ENCODE results near the gene SEMA5A. TPM values are rescaled to one million over a fixed set of nuclear protein-coding genes. Genes with fewer than 3 reads are reported as not detected.
"Not testable (repeated sequence)": the region's sequence is repeated elsewhere in the genome, so short reads cannot be mapped to it uniquely, and the experiment has no call there.

The SEMA5A gene
- total RNA-seq, 1 donor from 2014 or later = 5.4 TPM

DNA sequence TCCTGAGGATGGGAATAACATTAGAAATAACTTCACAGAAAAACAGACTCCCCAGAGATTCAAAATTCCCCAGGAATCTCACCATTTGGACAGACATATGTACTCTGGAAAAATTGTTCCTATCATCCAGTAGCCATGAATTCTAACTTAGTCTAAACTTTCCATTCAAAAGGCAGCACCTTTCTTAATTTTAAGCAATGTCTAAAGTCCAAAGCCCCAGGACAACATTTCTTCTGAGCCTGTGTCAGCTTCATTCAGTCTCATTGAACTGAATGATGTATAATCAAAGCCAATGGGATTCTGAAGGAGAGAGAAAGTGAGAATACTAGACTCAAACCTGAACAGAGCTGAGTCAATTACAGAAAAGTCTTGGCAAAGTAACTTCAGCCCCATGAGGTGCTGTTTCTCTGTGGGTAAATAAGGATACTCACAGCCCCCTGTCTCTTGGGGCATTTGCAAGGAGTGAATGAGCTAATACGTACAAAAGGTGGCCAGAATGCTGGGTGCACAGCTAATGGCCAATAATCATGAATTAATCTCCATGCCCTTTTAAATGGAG, 140.6 kb downstream of the SEMA5A start:
- DNase-seq (ENCODE audit: extremely low read depth, low read depth, low spot score) = no peak

DNA sequence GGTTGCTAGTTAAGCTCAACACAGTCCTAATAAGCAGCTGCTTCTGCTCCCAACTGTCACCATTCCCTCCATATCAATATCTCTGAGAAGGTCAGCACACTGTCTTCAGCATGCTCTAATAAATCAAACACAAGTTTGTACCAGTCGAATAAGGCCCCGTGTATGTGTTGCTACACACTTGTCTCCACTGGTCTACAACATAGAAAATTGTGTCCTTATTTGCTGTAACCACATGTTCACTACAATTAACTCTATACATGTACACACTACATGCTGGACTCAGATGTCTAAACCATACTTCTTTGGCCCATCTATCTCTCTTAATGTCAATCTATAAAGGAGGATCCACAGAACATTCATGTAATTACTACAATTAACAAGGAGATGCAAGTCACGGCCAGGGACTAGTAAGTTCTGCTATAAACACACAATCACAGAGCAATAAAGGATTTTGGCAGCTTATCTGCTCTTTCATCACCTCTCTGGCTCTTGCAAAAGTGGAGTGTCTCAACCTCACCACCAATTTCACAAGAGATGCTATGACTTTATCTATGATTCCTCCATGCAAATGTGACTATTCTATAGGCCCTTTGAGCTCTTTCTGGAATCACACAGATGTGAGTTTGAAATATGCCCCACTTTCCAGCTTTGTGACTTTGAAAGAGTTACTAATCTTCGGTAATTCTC, 143.9 kb downstream of the SEMA5A start:
- no peak for DNase-seq (ENCODE audit: extremely low read depth, low read depth, low spot score)

DNA sequence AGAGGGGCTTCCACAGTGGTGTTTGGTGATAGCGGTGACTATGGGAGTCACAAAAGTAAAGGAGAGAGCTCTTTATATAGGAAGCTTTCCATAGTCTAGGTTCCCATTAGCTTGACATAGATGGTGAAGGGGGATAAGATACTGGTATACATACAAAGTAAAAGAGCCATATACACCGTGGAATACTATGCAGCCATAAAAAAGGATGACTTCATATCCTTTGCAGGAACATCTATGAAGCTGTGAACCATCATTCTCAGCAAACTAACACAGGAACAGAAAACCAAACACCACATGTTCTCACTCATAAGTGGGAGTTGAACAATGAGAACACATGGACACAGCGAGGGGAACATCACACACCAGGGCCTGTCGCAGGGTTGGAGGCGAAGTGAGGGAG, 146.1 kb downstream of the SEMA5A start:
- DNase-seq (ENCODE audit: extremely low read depth, low read depth, low spot score) = not testable (repeated sequence)

DNA sequence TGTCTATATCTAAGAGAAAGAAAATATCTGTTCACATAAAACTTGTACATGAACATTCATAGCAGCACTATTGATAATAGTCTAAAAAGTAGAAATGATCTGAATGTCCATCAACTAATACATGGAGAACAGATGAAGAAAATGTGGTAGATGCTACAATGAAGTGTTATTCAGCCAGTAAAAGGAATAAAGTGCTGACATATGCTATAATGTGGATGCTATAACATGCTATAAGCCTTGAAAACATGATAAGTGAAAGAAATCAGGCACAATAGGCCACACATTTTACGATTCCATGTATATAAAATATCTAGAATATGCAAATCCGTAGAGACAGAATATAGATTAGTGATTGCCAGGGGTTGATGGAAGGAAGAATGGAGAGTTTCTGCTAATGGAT, 146.8 kb downstream of the SEMA5A start:
- no peak for DNase-seq (ENCODE audit: extremely low read depth, low read depth, low spot score)

DNA sequence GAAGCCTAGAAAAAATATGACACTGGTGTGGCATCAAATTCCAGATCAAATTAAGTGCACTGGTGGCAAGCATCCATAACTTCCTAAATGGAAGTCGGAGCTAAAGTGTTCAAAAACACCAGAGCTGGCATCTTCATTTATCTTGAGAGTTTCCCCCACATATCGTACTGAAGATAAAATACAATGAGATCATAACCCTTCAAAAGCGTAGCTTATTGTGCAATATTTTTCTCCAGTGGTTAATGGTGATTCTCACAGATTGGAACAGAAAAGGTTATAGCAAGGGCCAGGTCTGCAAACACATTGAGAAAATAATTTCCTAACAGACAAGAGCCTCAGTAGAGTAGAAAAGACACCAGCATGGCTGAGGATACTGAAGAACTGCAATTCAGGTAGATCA, 147.6 kb downstream of the SEMA5A start:
- DNase-seq (ENCODE audit: extremely low read depth, low read depth, low spot score) = no peak

DNA sequence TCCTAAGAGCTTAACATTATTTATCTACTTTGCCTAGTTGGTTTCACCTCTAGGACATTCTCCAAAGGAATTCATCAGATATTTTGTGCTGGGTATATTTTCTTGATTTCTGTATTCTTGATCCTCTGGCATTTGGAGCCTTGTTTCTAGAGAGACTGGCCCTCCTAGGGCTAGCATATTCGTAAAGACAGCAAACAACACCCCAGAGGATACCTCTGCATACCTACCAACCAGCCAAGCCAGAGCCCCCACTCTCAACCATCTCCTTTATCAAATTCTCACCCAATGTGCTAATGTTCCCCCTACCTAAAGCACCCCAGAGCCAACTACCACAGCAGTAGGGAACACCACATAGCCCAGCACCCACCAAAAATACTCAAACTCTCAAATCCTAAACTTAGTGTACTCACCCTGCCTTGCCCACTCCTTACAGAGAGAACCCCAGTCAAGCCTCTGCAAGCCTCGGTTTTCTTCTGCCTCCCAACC, 149.5 kb downstream of the SEMA5A start:
- DNase-seq (ENCODE audit: extremely low read depth, low read depth, low spot score) = no peak

DNA sequence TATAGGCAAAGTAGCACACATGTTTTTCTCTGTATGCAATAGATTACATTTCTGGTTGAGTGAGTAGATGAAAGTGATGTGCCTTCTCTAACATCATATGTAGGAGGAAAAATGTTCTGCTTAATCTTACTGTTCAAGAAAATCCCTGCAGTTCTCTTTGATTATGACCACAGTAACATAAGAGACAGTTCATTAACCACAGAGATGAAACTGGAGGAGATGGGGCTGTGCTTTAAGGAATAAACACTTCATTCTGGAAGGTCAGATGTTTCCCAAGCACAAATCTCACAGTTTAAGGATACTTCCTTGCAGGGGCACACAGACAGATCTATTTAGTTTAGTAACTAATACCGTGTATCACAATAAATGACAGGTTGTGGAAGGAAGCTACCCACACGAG, 150.2 kb downstream of the SEMA5A start:
- no peak for DNase-seq (ENCODE audit: extremely low read depth, low read depth, low spot score)

DNA sequence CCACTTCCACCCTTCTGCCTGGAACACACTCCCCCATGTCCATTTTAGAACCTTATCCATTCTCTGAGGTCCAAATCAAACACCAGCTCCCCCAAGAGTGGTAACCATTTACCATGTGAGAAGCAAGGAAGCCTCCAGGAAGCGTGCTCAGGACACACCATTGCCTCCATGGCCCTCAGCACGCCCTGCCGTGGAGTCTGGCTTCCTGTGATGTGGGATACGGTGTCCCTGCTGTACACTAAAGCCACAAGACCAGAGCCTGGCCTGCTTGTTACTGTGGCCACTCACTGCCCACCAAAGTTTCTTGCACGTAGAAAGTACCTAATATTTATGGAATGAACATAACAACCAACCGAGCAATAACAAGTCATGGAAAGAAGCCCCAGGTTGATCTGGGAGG, 151.7 kb downstream of the SEMA5A start:
- DNase-seq (ENCODE audit: extremely low read depth, low read depth, low spot score) = no peak

DNA sequence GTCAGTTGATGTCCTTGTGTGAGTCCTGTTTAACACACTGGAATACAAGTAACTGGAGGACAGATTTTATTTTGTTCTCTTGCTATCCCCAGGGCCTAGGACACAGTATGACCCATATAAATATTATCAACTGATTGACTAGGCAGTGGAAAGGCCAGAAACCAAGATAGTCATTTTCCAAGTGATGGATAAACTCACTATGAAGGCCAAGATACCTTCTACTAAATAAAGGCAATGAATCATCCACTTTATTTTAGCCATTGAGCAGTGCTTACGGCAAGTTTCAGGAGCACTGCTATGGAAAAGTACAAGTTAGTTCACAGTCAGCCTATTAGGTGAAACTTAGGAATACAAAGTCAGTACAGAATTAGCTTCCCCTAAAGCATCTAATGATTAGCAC, 153.2 kb downstream of the SEMA5A start:
- DNase-seq (ENCODE audit: extremely low read depth, low read depth, low spot score) = no peak

DNA sequence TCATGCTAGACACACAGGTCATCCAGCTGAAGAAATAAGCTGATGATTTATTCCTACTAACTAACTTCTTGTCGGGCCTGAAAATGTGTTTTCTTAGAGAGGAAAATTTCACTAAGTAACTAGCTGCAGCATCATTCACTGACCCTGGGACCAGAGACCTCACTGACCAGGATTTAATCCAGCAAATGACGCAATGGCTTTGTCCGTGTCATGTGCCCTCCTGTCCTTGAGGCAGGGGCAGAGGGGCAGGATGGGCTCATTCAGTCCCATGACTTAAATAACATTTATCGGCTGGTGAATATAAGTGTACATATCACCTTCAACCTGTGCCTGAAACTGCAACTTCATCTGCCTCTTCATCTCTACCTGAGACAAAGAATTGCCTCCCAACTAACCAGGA, 154.8 kb downstream of the SEMA5A start:
- no peak for DNase-seq (ENCODE audit: extremely low read depth, low read depth, low spot score)

DNA sequence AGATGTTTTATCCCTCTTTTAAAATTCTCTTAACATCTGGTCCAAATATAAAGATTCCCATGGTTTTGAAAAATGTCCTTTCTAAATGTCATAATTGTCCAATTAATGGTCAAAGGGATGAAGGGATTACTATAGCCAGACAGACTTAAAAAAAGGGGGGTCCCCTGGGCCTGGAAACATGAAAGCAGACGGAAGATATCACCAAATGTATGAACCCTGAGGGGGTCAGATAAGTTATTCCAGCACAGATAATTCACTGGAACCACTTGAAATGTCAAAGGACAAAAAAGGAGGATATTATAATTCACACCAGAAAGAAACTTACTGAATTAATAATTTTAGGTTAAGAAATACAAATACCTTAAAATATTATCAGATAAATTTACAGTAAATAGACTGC, 155.8 kb downstream of the SEMA5A start:
- no peak for DNase-seq (ENCODE audit: extremely low read depth, low read depth, low spot score)

DNA sequence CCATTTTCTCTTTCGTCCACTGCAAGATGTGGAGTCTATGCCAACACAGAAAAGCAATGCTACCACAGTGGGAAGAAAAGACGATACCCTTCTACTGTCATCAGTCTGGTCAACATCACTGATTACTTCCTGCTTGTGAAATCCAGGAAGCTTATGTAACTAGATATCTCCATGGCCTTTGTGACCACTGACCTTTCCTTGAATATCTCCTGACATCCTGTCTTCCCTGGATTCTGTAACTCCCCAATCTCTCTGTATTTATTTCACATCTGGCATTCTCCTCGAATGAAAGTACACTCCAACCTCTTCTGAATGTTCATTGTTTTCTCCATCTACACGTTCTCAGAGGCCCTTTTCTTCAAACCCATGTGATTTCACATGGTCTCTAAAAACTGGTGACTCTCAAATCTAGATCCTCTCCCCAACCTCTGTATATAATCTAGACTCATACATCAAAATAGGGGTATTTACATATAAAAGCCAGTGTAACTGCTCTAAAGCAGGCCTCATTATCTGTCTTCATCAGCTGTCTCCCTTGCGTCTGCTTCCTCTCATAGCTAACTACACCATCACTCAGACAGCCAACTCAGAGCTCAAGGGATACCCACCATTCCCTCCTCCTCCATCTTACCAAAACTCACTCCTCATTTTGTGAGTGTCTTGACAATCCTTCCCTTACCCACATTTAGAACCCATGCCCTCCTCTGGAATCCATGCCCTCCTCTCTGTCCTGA, 156.8 kb downstream of the SEMA5A start:
- DNase-seq (ENCODE audit: extremely low read depth, low read depth, low spot score) = no peak

DNA sequence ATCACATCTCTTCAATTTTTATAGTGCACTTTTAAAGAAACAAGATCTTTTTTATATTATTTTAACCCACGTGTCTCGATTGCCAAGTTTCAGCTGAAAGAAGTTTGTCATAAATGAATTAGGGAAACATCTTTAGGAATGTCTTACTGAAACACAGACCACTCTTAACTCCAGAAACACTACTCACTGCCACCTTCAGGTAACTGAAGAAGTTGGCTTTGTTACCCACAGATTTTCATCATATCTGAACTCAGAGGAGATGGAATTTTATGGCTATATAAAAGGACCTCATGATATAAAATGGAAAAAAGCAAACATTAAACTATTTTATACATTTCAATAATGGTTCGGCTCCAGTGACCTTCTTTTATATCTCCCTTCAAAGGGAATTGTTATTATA, 158.0 kb downstream of the SEMA5A start:
- DNase-seq (ENCODE audit: extremely low read depth, low read depth, low spot score) = no peak

DNA sequence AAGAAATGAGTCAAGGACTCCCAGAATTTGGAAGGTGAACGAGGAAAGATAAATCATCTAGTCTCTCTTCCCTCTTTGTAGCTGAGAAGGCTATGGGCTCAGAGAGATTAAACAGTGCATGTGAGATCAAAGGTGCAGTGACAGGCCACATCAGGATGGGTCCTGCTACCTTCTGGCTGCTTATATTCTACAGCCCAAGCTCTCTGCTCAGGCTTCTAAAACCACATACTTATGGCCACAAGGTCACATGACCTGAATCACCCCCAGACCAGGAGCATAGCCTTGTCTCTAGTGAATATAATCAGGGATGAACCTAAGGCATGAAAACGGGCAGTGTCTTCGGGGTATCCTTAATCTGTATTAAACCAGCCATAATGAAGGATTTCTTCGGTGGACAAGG, 158.9 kb downstream of the SEMA5A start:
- no peak for DNase-seq (ENCODE audit: extremely low read depth, low read depth, low spot score)

DNA sequence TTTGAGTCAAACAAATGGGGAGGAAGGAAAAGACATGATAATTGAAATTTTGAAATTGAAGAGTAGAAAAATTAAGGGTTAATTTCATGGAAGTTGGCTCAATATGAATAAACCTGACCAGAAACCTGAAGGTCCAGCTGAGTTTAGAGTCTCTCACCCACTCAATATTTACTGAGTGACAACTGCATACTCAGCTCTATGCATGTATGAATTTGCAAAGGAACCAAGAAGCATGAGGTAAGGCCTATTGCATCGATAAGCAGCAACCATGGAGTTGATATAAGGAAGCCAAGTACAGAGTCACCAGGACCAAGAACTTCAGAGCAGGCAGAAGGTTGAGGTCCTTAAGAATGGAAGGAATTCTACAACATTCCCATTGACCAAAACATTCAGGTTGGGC, 163.4 kb downstream of the SEMA5A start:
- no peak for DNase-seq (ENCODE audit: extremely low read depth, low read depth, low spot score)

DNA sequence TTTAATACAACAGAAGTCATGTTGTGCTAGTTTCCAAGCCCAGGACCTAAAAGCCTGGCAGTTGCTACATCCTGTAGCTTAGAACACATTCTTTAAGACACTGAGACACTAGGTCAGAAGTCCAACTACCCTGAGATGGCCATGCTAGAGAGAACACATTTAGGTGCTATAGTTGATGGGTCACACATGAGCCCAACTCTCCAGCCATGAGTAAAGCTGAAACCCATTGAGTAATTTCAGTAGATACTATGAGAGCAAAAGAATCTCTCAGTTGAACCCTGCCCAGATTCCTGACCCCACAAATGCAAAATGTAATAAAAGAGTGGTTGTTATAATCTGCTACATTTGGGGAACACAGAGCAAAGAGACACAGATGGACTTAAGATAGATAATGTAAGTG, 164.4 kb downstream of the SEMA5A start:
- no peak for DNase-seq (ENCODE audit: extremely low read depth, low read depth, low spot score)

DNA sequence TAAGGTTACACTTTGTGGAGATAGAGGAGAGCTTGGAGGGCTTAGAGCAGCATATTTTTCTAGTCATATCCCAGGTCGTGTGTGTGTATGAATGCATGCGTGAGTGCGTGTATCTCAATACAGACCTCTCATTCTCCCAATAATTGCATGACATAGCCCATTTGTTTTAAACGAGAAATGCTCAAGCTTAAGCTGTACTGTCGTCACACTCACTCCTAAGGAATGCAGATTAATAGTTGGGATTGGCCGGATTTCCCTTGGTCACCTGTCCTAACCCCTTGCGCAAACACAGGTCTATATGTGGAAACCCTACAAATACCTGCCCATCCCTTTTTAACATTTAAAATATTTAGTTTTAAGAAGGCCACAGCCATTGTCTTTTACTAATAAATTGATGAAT, 165.8 kb downstream of the SEMA5A start:
- no peak for DNase-seq (ENCODE audit: extremely low read depth, low read depth, low spot score)

DNA sequence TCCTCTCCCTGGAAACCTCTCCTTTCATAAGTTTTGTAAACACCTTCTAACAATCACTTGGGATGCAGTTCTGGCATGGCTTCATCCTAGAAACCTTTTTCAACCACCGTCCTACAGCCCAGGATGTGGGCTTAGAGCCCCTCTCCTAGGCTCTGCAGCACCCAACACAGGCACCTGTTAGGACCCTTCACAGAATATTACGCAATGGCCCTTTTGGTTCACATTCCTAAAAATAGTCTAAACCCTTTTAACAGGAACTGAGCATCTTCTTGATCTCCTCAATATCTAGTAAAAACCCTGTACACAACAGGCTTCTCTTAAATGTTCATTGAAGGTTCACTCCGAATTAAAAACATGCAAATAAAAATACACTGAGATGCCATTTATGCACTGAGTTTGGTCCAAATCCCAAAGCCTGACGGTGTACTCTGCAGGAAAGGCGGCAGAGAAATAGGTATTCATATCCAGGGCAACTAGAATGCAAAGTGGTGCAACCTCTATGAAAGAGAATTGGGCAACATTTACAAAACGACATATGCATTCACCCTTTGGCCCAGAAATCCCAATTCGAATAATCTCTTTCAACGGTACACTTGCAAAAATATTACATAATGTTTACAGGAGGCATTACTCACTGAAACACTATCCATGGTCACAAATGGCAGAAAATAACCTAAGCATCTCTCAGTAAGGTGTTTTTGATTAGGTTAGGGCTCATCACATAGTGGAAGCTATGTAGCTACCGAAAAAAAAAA, 169.3 kb downstream of the SEMA5A start:
- no peak for DNase-seq (ENCODE audit: extremely low read depth, low read depth, low spot score)

DNA sequence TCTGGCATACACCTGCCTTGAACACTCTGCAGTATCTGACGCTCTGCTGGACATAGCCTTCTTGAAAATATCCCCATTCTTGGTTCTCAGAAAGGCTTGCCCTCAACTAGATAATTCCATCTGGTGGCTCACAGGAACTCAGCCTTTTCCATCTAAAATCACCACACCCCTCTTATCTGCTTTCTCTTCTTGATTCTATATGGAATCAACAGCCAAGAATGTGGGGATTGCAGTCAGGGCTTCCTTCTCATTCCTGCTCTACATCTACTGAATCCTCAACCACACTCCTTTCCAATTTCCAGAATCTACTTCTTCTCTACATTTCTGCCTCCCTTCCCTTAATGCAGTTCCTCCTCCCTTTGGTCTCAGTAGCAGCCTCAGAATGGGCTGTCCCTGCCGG, 170.1 kb downstream of the SEMA5A start:
- no peak for DNase-seq (ENCODE audit: extremely low read depth, low read depth, low spot score)

DNA sequence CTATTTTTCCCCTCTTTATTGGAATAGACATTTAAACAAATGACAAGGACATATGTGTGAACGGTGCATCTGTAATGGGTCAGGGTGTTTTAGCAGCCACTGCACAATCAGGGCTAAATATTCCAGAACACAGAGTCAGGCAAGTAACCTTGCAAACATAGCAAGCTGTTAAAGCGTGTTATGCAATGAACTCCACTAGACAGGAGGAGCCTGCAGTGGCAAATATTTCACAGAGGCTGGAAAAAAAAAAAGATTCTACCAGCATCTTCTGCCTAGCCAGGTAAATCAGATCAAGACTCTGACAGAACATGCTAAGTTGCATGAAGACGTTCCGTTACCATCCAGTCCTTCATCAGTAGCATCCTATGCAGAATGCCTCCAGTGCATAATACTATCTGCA, 171.8 kb downstream of the SEMA5A start:
- DNase-seq (ENCODE audit: extremely low read depth, low read depth, low spot score) = no peak

DNA sequence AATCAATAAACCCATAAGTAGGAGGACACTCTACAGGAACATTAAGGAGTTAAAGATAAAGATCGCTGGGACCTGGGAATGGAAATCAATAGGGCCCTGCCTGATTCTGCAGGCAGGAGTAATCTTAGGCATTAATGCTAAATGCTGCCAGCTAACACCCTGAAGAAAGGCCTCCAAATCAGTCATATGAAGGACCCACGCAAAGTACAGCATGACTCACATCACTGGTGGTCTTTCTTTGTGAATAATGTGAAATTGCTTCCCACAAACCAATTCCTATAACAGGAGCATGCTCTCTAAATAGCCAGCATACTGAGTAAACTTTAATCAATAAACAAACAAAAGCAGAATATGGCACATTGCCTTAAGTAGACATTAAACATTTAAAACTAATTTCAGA, 172.3 kb downstream of the SEMA5A start:
- DNase-seq (ENCODE audit: extremely low read depth, low read depth, low spot score) = no peak

Measured in glomerular endothelial cell (primary cell).